Inferior parietal cortex (tissue), 1 donor: ENCODE results near the gene SNTB2.

Source experiments
- DNase-seq: peaks from one replicate; pipeline ENCODE4 v3.0.0-alpha.2; 2016; ENCODE audit errors: extremely low spot score

Gene SNTB2

GRCh38 chr16:69340095-69340644, 153.2 kb downstream of the SNTB2 start:
- DNase-seq, result no peak

GRCh38 chr16:69344171-69344570, 157.2 kb downstream of the SNTB2 start:
- no peak for DNase-seq

- DNase-seq, result no peak
Observed at GRCh38 chr16:69345923-69346322, 159.0 kb downstream of the SNTB2 start.

- DNase-seq, result no peak
Observed at GRCh38 chr16:69346683-69347082, 159.7 kb downstream of the SNTB2 start.

GRCh38 chr16:69348222-69348621, 161.3 kb downstream of the SNTB2 start:
- DNase-seq, result no peak

- DNase-seq, result no peak
Observed at GRCh38 chr16:69349536-69349935, 162.6 kb downstream of the SNTB2 start.

GRCh38 chr16:69350536-69351133, 163.7 kb downstream of the SNTB2 start:
- no peak for DNase-seq

GRCh38 chr16:69351309-69352027, 164.5 kb downstream of the SNTB2 start, which contains the start of gene TMED6:
Gene TMED6, minus strand, starts transcription at chr16:69351786. Its CDS starts 33 bp downstream, at chr16:69351753.
- DNase-seq, result no peak
